ENCODE measurements around the gene POU3F3. TPM values are rescaled to one million over a fixed set of nuclear protein-coding genes. Genes with fewer than 3 reads are reported as not detected.

The POU3F3 gene
- polyA plus RNA-seq, 1 donor (not counting 4 experiments of a cell fraction or from before 2014, with no cell fraction given): not detected

- no peak overlapping the region for H2AFZ ChIP-seq (ENCODE audit: control insufficient read depth, low read length)
- dilution Hi-C loops (cut with MboI; ENCODE audit: extremely low pct_ligation_motif_present, low sequenced_read_pairs): no loop called here
Observed at GRCh38 chr2:104856086-104856972, 2.4 kb downstream of the POU3F3 start.

DNA sequence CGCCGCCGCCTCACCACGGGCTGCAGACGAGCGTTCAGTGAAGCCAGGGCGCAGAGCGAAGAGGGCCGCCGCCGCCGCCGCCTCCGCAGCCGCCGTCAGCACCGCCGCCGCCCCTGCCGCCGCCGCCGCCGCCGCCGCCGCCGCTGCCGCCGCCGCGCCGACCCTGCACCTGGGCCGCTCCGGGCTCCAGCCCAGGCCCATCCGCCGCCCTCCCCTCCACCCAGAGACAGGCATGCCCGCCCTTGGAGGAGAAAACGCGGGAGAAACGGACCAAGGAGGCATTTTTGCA lies 3.0 kb downstream of the POU3F3 start:
- Histone ChIP-seq H3K9ac (ENCODE audit: control insufficient read depth, extremely low read depth, insufficient read depth, low read length) (no peak overlapping the region), H3K79me2 (ENCODE audit: control insufficient read depth, insufficient read depth, low read length) (no peaks in the 10 kb centered on the region), H3K4me1 (ENCODE audit: control insufficient read depth, extremely low read depth, insufficient read depth, low read length) (no peaks in the 10 kb centered on the region), H3K27me3 (ENCODE audit: control insufficient read depth, extremely low read depth, insufficient read depth, low read length) (peaks cover 70% of the 10 kb centered on the region), H3K9me3 (ENCODE audit: control insufficient read depth, low read depth, low read length) (peaks cover 2% of the 10 kb centered on the region), H2AFZ (ENCODE audit: control insufficient read depth, low read length) (no peak overlapping the region), H3K4me3 (ENCODE audit: control insufficient read depth in 2 of 3, extremely low read depth in 1 of 3, insufficient read depth in 2 of 3, low read depth in 1 of 3, low read length in 3 of 3) (no peak overlapping the region), H3K36me3 (ENCODE audit: control insufficient read depth in 2 of 2, extremely low read depth in 1 of 2, insufficient read depth in 2 of 2, low read length in 2 of 2) (no peaks in the 10 kb centered on the region), H4K20me1 (ENCODE audit: control insufficient read depth, extremely low read depth, insufficient read depth, low read length) (no peaks in the 10 kb centered on the region), H3K27ac (ENCODE audit: control insufficient read depth, insufficient read depth, low read length) (no peak overlapping the region), H3K9me1 (ENCODE audit: control insufficient read depth, extremely low read depth, insufficient read depth, low read length) (no peaks in the 10 kb centered on the region), H3K4me2 (ENCODE audit: control insufficient read depth, extremely low read depth, insufficient read depth, low read depth, low read length) (peak overlapping the region; percentile 22)
- dilution Hi-C loops (cut with MboI; ENCODE audit: extremely low pct_ligation_motif_present, low sequenced_read_pairs): no loop called here
- no peak for TF ChIP-seq EZH2 (IDR thresholded peaks at IDR 0.05; ENCODE audit: low read length)
- no peak for TF ChIP-seq CTCF (optimal IDR thresholded peaks at IDR 0.05 in 1 of 3, IDR thresholded peaks at IDR 0.05 in 1 of 3, conservative IDR thresholded peaks at IDR 0.05 in 1 of 3; ENCODE audit: extremely low read depth in 1 of 3, insufficient read depth in 2 of 3, low read length in 3 of 3)
- no peak for FAIRE-seq
- DNase-seq (ENCODE audit: low read depth, low spot score): no peak

More at GRCh38 chr2:104856086-104856972, 2.4 kb downstream of the POU3F3 start:
- no peak overlapping the region for H3K4me2 ChIP-seq (ENCODE audit: control insufficient read depth, extremely low read depth, insufficient read depth, low read depth, low read length)
- H3K4me1 ChIP-seq (ENCODE audit: control insufficient read depth, extremely low read depth, insufficient read depth, low read length): no peaks in the 10 kb centered on the region
- no peaks in the 10 kb centered on the region for H4K20me1 ChIP-seq (ENCODE audit: control insufficient read depth, extremely low read depth, insufficient read depth, low read length)
- H3K9me3 ChIP-seq (ENCODE audit: control insufficient read depth, low read depth, low read length): peaks cover 2% of the 10 kb centered on the region
- H3K27ac ChIP-seq (ENCODE audit: control insufficient read depth, insufficient read depth, low read length): no peak overlapping the region
- peaks cover 70% of the 10 kb centered on the region for H3K27me3 ChIP-seq (ENCODE audit: control insufficient read depth, extremely low read depth, insufficient read depth, low read length)
- TF ChIP-seq EZH2 (IDR thresholded peaks at IDR 0.05; ENCODE audit: low read length): peak; percentile 100
- no peak for TF ChIP-seq CTCF (optimal IDR thresholded peaks at IDR 0.05 in 1 of 3, IDR thresholded peaks at IDR 0.05 in 1 of 3, conservative IDR thresholded peaks at IDR 0.05 in 1 of 3; ENCODE audit: extremely low read depth in 1 of 3, insufficient read depth in 2 of 3, low read length in 3 of 3)
- FAIRE-seq: no peak
- H3K79me2 ChIP-seq (ENCODE audit: control insufficient read depth, insufficient read depth, low read length): no peaks in the 10 kb centered on the region
- H3K4me3 ChIP-seq (ENCODE audit: control insufficient read depth in 2 of 3, extremely low read depth in 1 of 3, insufficient read depth in 2 of 3, low read depth in 1 of 3, low read length in 3 of 3): no peak overlapping the region
- H3K36me3 ChIP-seq (ENCODE audit: control insufficient read depth in 2 of 2, extremely low read depth in 1 of 2, insufficient read depth in 2 of 2, low read length in 2 of 2): no peaks in the 10 kb centered on the region
- no peak overlapping the region for H3K9ac ChIP-seq (ENCODE audit: control insufficient read depth, extremely low read depth, insufficient read depth, low read length)
- H3K9me1 ChIP-seq (ENCODE audit: control insufficient read depth, extremely low read depth, insufficient read depth, low read length): no peaks in the 10 kb centered on the region
- no peak for DNase-seq (ENCODE audit: low read depth, low spot score)

Data from keratinocyte (primary cell).